ENCODE data around the gene CBARP.

Gene CBARP

DNA sequence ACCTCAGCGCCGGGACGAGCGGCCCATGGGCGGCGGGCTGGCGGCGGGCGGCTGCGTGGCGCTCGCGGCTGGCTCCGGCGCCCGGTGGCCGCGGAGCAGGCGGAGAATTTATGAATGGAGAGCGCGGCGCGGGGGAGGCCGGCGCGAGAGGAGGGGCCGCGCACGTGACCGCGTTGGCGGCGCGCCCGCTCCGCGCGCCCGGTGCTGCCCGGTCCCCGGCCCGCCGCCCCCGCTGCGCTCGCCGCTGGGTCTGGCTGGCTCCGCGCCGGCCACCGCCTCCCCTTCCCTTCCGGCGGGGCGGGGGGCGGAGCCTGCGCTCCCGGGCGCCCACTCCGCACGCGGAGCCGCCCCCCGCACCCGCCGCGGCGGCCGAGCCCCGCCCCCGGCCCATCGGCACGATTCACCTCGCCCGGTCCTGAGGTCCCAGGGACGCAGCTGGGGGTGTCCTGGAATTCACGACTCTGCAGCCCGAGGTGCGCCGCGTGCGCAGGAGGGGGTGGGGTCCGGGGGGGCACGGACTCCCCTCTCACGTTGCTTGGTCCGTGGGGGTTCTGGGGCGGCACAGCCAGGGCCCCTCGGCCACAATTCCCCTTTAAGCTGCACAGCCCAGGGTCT is at the start of gene CBARP:
Gene CBARP, minus strand, starts transcription at position 252 of the 615 bp plus-strand sequence. CDS start 1,905 bp downstream, outside the sequence.
- no peak for DNase-seq

- no peak for DNase-seq
These were observed 48.9 kb upstream of the CBARP start for GRCh38 chr19:1286487-1287353.

GRCh38 chr19:1285737-1286360 is 48.0 kb upstream of the CBARP start, which contains the start of gene EFNA2:
Gene EFNA2, plus strand, starts transcription at chr19:1285873. Its CDS starts 296 bp downstream, at chr19:1286169.
- DNase-seq = no peak

DNA sequence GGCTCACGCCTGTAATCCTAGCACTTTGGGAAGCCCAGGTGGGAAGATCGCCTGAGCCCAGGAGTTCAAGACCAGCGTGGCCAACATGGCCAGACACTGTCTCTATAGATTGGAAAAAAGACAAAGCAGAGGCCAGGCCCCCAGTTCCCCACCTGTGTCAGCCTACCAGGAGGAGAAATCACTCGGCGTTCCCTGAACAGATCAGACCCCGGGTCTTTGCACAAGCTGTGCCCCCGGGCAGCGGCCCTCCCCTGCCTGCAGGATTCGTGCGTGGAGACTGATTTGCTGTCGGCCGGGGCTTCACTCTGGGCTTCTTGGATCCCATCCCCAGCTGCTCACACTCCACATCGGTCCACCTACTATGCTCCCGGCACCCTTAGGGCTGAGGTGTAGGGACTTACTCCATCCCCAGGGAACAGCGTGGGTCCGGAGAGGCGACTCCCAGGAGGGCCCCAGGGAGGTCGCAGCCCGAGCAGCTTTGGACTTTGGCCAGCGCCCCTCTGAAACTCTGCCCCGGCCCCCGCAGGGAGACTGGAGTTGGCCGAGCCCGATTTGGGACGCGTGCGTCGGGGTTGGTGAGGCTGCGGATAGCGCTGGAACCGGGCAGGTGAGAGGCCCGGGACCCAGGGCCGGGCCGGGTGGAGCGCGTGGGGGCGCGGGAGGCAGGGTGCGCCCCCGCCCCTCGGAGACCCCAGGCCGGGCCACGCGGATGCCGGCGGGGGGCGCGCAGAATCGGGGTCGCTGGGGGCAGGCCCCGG is 47.4 kb upstream of the CBARP start:
- no peak for DNase-seq

DNA sequence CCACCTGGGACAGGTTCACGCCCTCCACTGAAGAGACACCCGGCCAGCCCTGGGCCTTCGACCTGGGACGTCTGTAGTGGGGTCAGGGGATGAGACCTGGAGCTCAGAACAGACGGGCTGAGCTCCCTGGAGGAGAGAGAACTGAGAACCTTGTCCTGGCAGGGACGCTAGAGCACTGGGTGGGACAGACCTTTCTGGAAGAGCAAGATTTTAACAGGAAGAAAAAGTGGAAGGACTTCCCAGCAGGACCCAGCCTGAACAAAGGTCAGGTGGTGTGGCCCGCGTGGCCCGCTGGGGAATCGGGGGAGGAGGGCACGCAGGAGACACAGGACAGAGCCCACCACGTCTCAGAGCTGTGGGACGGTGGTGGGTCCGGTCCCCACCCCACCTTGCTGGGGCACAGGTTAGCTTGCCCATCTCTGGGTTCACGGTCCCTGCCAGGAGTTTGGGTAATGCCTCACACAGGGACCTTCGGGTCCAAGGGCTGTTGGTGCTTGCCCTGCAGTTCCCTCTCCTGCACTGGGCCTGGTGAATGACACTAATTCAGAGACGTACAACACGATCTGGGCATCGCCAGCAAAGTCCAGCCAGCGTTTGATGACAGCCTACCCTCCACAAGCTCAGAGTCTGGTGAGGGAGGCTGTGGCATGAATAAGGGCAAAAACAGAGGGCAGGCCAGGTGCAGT is 46.6 kb upstream of the CBARP start:
- no peak for DNase-seq

- DNase-seq = no peak
These were observed 46.1 kb upstream of the CBARP start for GRCh38 chr19:1283917-1284292.

DNA sequence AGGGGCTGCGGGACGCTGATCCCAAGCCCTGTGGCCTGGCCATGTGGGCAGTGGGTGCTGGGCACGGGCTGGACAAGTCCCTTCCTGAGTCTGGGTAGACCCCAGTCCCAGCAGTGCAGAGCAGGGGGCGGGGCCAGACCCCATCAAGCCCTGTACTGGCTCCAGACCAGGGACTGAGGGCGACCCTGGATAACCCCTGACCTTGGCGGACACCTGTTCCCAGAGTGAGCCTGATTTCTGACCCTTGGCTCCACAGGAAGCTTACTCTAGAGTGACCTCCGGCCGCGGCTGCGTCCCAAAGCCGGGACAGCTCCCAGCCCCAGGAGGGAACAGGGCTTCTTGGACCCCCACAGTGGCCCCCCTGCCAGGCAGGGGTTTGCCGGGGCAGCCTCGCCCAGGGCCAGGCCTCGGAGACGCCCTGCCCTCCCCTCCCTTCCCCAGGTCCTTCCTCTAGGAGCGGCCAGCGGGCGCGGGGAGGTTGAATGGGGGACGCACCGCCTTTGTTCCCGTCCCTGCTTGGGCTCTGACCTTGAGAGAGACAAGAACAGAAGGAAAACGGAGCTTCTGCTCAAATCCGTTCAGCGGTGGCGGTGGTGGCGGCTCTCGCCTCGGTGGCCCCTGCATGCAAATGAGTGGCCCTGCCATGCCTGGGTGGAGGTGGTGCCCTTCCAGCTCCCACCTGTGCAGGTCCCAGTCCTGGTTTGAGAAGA is 45.6 kb upstream of the CBARP start:
- DNase-seq = no peak

GRCh38 chr19:1282588-1283206 is 44.9 kb upstream of the CBARP start:
- no peak for DNase-seq

DNA sequence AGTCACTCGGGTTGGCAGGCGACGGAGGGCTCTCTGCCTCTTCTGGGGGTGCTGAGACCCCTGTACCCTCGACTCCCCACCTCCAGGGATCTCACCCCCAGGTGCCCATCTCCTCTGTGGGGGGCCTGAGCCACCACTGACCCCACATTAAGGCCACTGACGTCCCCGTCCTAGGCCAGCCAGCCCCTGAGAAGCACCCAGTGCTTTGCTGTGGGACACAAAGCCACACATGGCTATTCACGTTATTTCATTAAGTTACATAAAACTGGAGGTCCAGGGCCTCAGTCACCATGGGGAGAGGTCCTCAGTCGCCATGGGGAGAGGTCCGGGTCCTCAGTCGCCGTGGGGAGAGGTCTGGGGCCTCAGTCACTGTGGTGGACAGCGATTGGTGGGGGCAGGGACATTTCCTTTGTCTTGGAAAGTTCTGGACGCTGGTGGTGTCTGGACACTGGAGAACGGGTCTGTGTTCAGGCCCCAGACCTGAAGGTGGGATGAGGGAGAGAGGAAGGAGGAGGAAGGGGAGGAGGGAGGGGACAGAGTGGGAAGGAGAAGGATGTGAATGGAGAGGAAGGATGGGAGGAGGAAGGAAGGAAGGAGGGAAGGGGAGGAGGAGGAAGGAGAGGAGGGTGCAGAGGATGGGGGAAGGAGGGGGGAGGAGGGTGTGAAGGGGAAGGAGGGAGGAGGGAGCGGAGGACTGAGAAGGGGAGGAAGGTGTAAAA is 43.9 kb upstream of the CBARP start:
- no peak for DNase-seq

DNA sequence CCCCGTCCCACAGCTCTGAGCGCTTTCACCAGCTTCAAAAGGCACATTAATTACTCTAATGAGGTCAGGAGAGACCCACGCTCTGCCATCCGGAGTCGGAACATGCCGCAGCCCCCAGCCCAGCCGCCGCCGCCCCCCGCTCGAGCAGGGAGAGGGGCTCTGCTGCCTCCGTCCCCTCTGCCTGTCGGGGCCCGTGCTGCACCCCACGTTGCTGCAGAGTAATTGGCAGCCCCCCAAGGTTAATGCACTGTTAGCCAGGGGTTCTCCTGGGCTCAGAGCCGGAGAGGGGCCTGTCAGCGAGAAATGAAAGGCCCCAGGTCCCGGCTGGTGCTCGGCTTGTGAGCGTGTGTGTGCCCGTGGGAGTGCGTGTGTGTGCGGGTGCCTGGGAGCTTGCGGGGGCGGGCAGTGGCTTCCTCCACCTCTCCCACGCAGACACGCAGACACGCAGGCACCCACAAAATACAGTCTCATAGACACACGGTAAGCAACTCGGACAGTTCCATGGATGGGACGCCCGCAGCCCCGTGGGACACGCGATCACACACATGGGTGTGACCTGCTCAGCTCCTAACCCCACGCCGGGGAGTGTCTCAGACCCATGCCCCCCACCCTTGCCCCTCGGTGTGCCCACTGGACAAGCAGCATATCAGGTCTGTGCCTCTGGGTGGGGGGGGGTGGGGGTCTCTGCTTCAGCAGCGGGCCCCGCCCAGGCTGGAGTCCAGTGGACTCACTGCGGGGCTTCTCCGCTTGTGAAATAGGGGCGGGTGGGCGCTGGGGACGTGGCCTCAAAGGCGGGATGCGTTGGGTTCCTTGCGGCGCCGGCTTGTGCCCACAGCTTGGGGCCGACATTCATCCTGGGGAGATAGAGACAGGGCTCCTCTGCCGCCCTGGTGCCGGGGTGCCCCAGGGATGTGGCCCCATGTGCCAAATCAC is 43.1 kb upstream of the CBARP start:
- no peak for DNase-seq

DNA sequence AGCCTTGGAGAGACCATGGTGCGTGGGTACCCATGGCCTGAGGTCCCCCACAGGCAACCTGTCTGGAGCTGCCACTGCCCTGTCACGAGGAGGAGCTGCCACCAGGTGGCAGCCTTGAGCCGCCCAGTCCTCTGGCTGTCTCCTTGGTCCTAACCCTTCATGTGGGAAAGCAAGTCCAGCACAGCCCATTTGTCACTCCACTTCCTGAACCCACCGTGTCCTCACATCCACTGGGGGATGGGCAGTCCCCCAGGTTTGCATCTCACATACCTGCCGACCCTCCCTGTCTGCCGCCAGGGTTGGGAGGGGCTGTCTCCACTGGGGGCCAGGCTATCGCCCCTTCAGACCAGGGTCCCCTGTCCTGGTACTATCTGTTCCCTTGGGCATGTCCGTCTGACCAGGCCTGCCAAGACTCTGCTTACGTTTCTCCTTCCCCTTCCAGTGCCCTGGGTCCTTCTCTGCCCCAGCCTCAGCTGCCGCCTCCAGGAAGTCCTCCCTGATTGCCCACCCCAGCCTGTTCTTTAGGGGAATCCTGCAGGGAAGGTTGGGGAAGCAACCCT is 42.1 kb upstream of the CBARP start:
- peak; percentile 79 for DNase-seq

DNA sequence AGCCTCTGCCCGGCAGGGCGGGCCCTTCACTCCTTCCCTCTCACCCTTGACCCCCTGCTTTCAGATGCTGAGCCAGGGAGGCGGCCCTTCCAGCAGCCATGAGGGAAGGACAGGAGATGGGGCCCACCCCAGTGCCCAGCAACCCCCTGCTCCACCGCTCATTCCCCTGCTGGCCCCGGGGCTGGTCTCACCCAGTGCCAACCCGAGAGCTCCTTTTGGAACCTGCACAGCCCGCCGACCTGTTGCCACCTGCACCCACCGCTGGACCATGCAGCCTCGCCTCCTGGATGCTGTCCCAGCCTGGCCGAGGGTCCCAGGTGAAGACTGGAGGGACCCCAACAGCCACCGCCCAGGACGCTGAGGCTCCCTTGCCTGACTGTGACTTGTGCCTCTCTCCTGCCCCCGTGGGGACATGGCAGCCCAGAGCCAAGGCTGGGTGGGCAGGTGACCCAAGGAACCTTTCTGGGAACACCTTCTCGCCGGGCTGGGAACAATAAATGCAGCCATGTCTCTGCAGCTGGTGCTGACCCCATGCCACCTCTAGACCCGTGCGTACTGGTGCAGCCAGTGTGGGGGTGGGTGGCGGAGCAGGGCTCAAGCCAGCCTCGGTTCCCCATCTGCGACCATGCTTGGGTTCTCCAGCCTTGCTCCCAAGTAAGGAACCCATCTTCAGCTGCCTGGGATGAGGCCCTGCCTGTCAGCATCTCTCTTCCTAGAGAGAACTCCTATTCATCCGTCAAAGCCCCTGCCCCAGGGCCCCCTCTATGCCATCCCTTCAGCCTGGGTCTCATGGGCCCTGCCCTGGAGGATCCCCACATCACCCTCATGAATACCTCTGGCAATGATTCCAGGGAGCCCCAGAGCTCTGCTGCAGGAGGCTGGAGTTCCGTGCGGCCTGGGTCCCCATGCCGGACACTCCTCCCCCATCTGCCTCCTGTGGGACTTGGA is 41.2 kb upstream of the CBARP start:
- no peak for DNase-seq

GRCh38 chr19:1278074-1278473 is 40.3 kb upstream of the CBARP start:
- DNase-seq = no peak

DNA sequence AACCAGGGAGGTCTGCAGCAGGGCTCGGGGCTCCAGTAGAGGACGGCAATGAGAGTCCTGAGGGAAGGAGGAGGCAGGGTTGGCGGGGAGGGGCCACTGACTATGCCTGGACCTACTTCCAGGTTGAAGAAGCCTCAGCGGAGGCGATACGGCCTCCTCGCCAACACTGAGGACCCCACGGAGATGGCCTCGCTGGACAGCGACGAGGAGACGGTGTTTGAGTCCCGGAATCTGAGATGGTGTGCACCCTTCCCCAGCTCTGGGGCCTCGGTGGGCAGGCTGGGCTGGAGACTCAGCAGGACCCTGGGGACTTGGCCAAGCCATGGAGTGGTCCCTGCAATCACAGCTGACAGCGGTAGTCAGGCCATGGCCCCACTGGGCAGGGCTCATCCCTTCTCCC is 39.3 kb upstream of the CBARP start:
- DNase-seq = no peak

- DNase-seq = no peak
These were observed 38.8 kb upstream of the CBARP start for GRCh38 chr19:1276628-1277022.

DNA sequence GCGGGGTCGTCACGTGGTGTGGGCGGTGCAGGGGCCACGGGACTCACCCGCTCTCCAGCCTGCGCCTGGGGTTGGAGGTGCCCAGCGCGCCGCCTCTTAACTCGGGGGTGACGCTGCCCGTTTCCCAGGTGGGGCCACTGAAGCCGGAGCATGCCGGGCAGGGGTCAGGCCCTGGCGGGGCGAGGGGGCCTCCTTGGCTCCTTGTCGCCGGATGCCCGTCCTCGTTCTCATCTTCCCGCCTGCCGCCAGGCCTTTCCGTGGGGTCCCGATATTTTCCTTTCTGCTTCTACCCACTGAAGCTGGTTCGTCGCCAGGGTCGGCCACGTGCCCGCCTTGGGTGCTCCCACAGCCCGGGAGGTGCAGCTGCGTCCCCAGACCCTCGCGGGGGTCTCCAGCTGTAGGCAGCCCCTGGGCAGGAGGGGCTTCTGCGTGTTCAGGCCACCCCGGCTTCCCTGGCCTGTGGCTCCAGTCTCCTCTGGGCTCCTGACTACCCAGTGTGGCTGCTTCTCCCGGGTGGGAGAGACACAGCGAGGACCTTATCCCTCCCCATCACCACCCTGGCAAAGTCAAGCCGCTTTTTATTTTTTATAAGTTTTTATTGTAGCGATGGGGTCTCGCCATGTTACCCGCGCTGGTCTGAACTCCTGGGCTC is 38.3 kb upstream of the CBARP start:
- DNase-seq = no peak

- DNase-seq = peak; percentile 99
These were observed 37.6 kb upstream of the CBARP start, which contains the start of gene FAM174C for GRCh38 chr19:1275260-1275975. Gene FAM174C, plus strand, starts transcription at chr19:1275530. Its CDS starts 20 bp downstream, at chr19:1275550.

Measured in MV-4-11 (cell line).